ENCODE data around the gene NCAM1.

NCAM1 gene

GRCh38 chr11:113134626-113135025 is 173.4 kb downstream of the NCAM1 start:
- DNase-seq = no peak

GRCh38 chr11:113137713-113138529 is 176.7 kb downstream of the NCAM1 start:
- DNase-seq = no peak

GRCh38 chr11:113138731-113139130 is 177.5 kb downstream of the NCAM1 start:
- no peak for DNase-seq

- no peak for DNase-seq
Observed at GRCh38 chr11:113141010-113141409, 179.8 kb downstream of the NCAM1 start.

- no peak for DNase-seq
Observed at GRCh38 chr11:113142508-113142907, 181.3 kb downstream of the NCAM1 start.

GRCh38 chr11:113147249-113147648 is 186.0 kb downstream of the NCAM1 start:
- no peak for DNase-seq

GRCh38 chr11:113148076-113148475 is 186.9 kb downstream of the NCAM1 start:
- no peak for DNase-seq

GRCh38 chr11:113148652-113149051 is 187.4 kb downstream of the NCAM1 start:
- no peak for DNase-seq

- DNase-seq = no peak
Observed at GRCh38 chr11:113151521-113151920, 190.3 kb downstream of the NCAM1 start.

GRCh38 chr11:113152500-113152899 is 191.3 kb downstream of the NCAM1 start:
- DNase-seq = no peak

GRCh38 chr11:113153847-113154246 is 192.6 kb downstream of the NCAM1 start:
- no peak for DNase-seq

GRCh38 chr11:113159988-113160807 is 199.0 kb downstream of the NCAM1 start:
- DNase-seq = no peak

GRCh38 chr11:113160808-113161124 is 199.5 kb downstream of the NCAM1 start:
- no peak for DNase-seq

GRCh38 chr11:113161711-113162591 is 200.7 kb downstream of the NCAM1 start:
- DNase-seq = no peak

GRCh38 chr11:113162592-113162962 is 201.4 kb downstream of the NCAM1 start:
- no peak for DNase-seq

- no peak for DNase-seq
Observed at GRCh38 chr11:113163291-113164030, 202.2 kb downstream of the NCAM1 start.

- no peak for DNase-seq
Observed at GRCh38 chr11:113166280-113166679, 205.1 kb downstream of the NCAM1 start.

- no peak for DNase-seq
Observed at GRCh38 chr11:113167599-113167998, 206.4 kb downstream of the NCAM1 start.

- no peak for DNase-seq
Observed at GRCh38 chr11:113168354-113169342, 207.4 kb downstream of the NCAM1 start.

GRCh38 chr11:113172382-113172951 is 211.2 kb downstream of the NCAM1 start:
- DNase-seq = no peak

- no peak for DNase-seq
Observed at GRCh38 chr11:113173126-113173525, 211.9 kb downstream of the NCAM1 start.

Measured in SIG-M5 (cell line).